A673 (cell line): ENCODE results near the gene ERC1. TPM values are rescaled to one million over a fixed set of nuclear protein-coding genes. Genes with fewer than 3 reads are reported as not detected.

ENCODE experiments used
- BruUV-seq: library from RNA; stranded (reverse); fragments of 400-500 nt; replicated peaks from 2 replicates; lab custom pipeline; 2021; lab: Mats Ljungman, UMichigan
- CTCF ChIA-PET: fragments of 300-600 bp; sonication (Branson Sonifier 250); formaldehyde crosslinking; loops from one replicate; lab custom pipeline; 2022; ENCODE audit warnings: antibody characterized with exemption; lab: Charles Lee
- POLR2A ChIA-PET: fragments of 300-600 bp; sonication (Branson Sonifier 250); formaldehyde crosslinking; loops from one replicate; lab custom pipeline; 2022; ENCODE audit warnings: antibody characterized with exemption; ENCODE audit not compliant: low non-redundant PET; lab: Charles Lee
- DNase-seq: peaks from one replicate; pipeline ENCODE4 v3.0.0-alpha.2; 2015; ENCODE audit warnings: low spot score
- H3K27ac ChIP-seq: fragments of 200-600 bp; sonication (generic); 2 replicates; pipeline ENCODE4 v1.5.1; 2016; ENCODE audit warnings: mixed run types, low read depth, mild to moderate bottlenecking, mixed read lengths, antibody characterized with exemption, low read length; ENCODE audit not compliant: poor library complexity, severe bottlenecking
- H3K27me3 ChIP-seq: fragments of 200-600 bp; sonication (generic); replicated peaks from 2 replicates; pipeline ENCODE4 v1.6.1; 2017; ENCODE audit warnings: mixed run types, low read depth, mild to moderate bottlenecking, mixed read lengths, antibody characterized with exemption, low read length; ENCODE audit not compliant: insufficient read depth, poor library complexity
- H3K36me3 ChIP-seq: fragments of 200-600 bp; sonication (generic); 2 replicates; pipeline ENCODE4 v1.6.1; 2016; ENCODE audit warnings: mixed run types, mild to moderate bottlenecking, mixed read lengths, antibody characterized with exemption, low read length; ENCODE audit not compliant: insufficient read depth, poor library complexity, severe bottlenecking
- H3K4me1 ChIP-seq: fragments of 200-600 bp; sonication (generic); 2 replicates; pipeline ENCODE4 v1.6.1; 2017; ENCODE audit warnings: mixed run types, mild to moderate bottlenecking, mixed read lengths, antibody characterized with exemption, low read length; ENCODE audit not compliant: insufficient read depth, poor library complexity, severe bottlenecking
- H3K4me3 ChIP-seq: fragments of 200-600 bp; sonication (generic); 2 replicates; pipeline ENCODE4 v1.5.1; 2016; ENCODE audit warnings: low read depth, mixed run types, mild to moderate bottlenecking, mixed read lengths, low read length; ENCODE audit not compliant: poor library complexity, severe bottlenecking
- H3K9me3 ChIP-seq: fragments of 200-600 bp; sonication (generic); 2 replicates; pipeline ENCODE4 v1.6.1; 2016; ENCODE audit warnings: mixed run types, low read depth, mild to moderate bottlenecking, mixed read lengths, antibody characterized with exemption, low read length; ENCODE audit not compliant: poor library complexity, severe bottlenecking
- EZH2 ChIP-seq: fragments of 200-600 bp; sonication (generic); IDR thresholded peaks from 2 replicates; pipeline ENCODE4 v1.6.1; 2017; ENCODE audit warnings: borderline replicate concordance, low read depth, mild to moderate bottlenecking, mixed read lengths, antibody characterized with exemption, low read length; ENCODE audit not compliant: poor library complexity, severe bottlenecking
- intact Hi-C: fragments of 100-400 bp; cut with micrococcal nuclease; formaldehyde crosslinking; loops from one replicate; pipeline ENCODE4 v1.10.0; 2022; ENCODE audit not compliant: unreplicated experiment
- total RNA-seq: library from RNA; stranded (reverse); gene quantifications from 2 replicates; pipeline ENCODE4 v1.2.3, GENCODE V29; 2021
- TF ChIP-seq, protein P1 (sequence below): fragments of 300-800, 200-600 bp; sonication (generic); conservative IDR thresholded peaks from 2 replicates; pipeline ENCODE4 v1.5.1; 2017; ENCODE audit warnings: low read depth, mild to moderate bottlenecking, antibody characterized with exemption, low read length, moderate library complexity, mixed read lengths

ERC1 gene
- total RNA-seq, 1 experiment from 2014 or later: 60.7 TPM

DNA sequence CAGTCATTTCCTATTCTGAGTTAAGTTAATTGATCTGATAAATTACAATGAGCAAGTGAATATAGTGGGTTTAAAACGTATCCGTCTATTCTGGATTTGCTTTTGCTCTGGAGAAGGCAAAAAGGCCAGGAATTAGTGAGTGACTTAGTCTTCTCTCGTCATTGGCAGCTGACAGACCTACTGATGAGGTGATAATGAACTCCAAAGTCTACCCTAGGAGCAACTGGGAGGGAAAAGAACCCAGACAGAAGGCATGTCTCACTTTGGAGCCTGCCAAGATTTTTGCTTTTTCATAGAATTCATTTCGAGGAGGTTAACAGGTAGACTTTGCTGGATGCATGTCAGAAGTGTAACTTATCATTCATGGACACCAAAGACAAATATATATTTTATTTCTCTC is 333.1 kb downstream of the ERC1 start:
- intact Hi-C loops: no loop called here
- CTCF ChIA-PET: no interaction called here
- BruUV-seq: no TSS peak

DNA sequence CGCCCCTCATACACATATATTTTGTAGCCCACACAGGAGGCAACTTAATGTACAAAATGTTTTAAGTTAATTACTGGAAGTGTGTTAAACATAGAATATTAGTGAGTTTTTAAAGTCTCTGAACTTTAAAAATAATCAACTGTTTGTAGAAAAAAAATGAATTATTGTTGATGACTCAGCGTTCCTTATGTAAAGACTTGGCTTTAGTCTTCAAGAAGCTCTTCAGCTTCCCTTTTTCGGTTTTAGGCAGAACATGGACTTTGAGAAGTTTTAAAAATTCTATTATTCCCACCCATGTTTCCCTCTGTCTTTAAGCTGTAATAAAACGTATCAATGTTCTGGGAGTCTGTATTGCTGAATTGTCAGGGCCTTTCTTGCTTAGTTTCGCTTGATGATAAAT is 333.9 kb downstream of the ERC1 start:
- intact Hi-C loops: no loop called here
- ChIA-PET POLR2A (no interaction called here), CTCF (no interaction called here)
- Histone ChIP-seq H3K4me3 (no peak overlapping the region), H3K4me1 (no peaks in the 10 kb centered on the region), H3K27me3 (no peaks in the 10 kb centered on the region), H3K36me3 (no peaks in the 10 kb centered on the region), H3K9me3 (no peaks in the 10 kb centered on the region), H3K27ac (no peak overlapping the region)
- BruUV-seq: no TSS peak
- TF ChIP-seq, protein P1, sequence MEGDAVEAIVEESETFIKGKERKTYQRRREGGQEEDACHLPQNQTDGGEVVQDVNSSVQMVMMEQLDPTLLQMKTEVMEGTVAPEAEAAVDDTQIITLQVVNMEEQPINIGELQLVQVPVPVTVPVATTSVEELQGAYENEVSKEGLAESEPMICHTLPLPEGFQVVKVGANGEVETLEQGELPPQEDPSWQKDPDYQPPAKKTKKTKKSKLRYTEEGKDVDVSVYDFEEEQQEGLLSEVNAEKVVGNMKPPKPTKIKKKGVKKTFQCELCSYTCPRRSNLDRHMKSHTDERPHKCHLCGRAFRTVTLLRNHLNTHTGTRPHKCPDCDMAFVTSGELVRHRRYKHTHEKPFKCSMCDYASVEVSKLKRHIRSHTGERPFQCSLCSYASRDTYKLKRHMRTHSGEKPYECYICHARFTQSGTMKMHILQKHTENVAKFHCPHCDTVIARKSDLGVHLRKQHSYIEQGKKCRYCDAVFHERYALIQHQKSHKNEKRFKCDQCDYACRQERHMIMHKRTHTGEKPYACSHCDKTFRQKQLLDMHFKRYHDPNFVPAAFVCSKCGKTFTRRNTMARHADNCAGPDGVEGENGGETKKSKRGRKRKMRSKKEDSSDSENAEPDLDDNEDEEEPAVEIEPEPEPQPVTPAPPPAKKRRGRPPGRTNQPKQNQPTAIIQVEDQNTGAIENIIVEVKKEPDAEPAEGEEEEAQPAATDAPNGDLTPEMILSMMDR: no peak
- no peak for TF ChIP-seq EZH2
- DNase-seq: no peak

More for the DNA sequence above, 333.1 kb downstream of the ERC1 start:
- DNase-seq: no peak
- no peaks in the 10 kb centered on the region for H3K36me3 ChIP-seq
- H3K27me3 ChIP-seq: no peaks in the 10 kb centered on the region
- TF ChIP-seq, protein P1: no peak
- no peak for TF ChIP-seq EZH2
- no peak overlapping the region for H3K27ac ChIP-seq
- peaks cover 6% of the 10 kb centered on the region for H3K4me1 ChIP-seq
- no peak overlapping the region for H3K4me3 ChIP-seq
- no peaks in the 10 kb centered on the region for H3K9me3 ChIP-seq
- POLR2A ChIA-PET: no interaction called here

DNA sequence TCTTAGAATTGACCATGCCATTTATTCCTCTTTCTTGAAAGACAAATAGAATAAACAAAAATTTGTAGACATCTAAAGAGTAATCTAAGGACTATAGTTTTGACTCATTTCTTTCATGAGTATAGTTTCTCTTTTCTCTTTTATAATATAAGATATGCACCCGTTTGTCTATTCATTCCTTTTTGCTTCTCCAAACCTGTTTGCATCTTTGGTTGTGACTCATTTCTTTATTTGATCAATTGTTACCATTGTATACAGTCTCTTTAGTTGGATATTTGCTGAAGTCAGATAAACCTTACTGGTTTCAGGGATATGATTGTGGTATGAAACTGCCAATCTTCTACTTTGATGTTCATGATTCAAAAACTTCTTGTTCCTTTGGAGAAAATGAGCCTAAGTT is 334.6 kb downstream of the ERC1 start:
- TF ChIP-seq, protein P1: no peak
- no peak for TF ChIP-seq EZH2
- no peak for DNase-seq
- ChIA-PET CTCF (no interaction called here), POLR2A (no interaction called here)
- Histone ChIP-seq H3K4me1 (no peaks in the 10 kb centered on the region), H3K27me3 (no peaks in the 10 kb centered on the region), H3K36me3 (no peaks in the 10 kb centered on the region), H3K27ac (no peak overlapping the region), H3K4me3 (no peak overlapping the region), H3K9me3 (no peaks in the 10 kb centered on the region)
- BruUV-seq: no TSS peak
- intact Hi-C loops: no loop called here
